PC-3 (cell line): ENCODE measurements around the gene ABCD4.

Source experiments
- EZH2phosphoT487 ChIP-seq: fragments of 300-600 bp; sonication (generic); IDR thresholded peaks from 2 replicates; pipeline ENCODE4 v1.6.1; 2018; ENCODE audit warnings: mild to moderate bottlenecking, antibody characterized with exemption, low read length, borderline replicate concordance
- TF ChIP-seq, protein P1 (sequence below): fragments of 300-600 bp; sonication (generic); conservative IDR thresholded peaks from 2 replicates; pipeline ENCODE4 v1.5.1; 2017; ENCODE audit warnings: antibody characterized with exemption, low read depth, mild to moderate bottlenecking, low read length

- TF ChIP-seq, protein P1, sequence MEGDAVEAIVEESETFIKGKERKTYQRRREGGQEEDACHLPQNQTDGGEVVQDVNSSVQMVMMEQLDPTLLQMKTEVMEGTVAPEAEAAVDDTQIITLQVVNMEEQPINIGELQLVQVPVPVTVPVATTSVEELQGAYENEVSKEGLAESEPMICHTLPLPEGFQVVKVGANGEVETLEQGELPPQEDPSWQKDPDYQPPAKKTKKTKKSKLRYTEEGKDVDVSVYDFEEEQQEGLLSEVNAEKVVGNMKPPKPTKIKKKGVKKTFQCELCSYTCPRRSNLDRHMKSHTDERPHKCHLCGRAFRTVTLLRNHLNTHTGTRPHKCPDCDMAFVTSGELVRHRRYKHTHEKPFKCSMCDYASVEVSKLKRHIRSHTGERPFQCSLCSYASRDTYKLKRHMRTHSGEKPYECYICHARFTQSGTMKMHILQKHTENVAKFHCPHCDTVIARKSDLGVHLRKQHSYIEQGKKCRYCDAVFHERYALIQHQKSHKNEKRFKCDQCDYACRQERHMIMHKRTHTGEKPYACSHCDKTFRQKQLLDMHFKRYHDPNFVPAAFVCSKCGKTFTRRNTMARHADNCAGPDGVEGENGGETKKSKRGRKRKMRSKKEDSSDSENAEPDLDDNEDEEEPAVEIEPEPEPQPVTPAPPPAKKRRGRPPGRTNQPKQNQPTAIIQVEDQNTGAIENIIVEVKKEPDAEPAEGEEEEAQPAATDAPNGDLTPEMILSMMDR: no peak
- no peak for TF ChIP-seq EZH2phosphoT487
Observed at GRCh38 chr14:74271365-74271764, 31.4 kb downstream of the ABCD4 start.
